ENCODE data around the gene KLF13.

Gene KLF13

GRCh38 chr15:31326156-31326874 is at the start of gene KLF13:
Gene KLF13, plus strand, starts transcription at chr15:31326835. Its CDS starts 378 bp downstream, at chr15:31327213.
- peak; percentile 100 for DNase-seq (ENCODE audit: low spot score)

- no peak for DNase-seq (ENCODE audit: low spot score)
Observed at GRCh38 chr15:31277335-31278060, 49.1 kb upstream of the KLF13 start.

GRCh38 chr15:31278061-31278445 is 48.6 kb upstream of the KLF13 start:
- no peak for DNase-seq (ENCODE audit: low spot score)

GRCh38 chr15:31278544-31279220 is 48.0 kb upstream of the KLF13 start:
- DNase-seq (ENCODE audit: low spot score), result no peak

- DNase-seq (ENCODE audit: low spot score), result no peak
Observed at GRCh38 chr15:31279221-31280045, 47.2 kb upstream of the KLF13 start.

- DNase-seq (ENCODE audit: low spot score), result no peak
Observed at GRCh38 chr15:31280046-31280830, 46.4 kb upstream of the KLF13 start.

- no peak for DNase-seq (ENCODE audit: low spot score)
Observed at GRCh38 chr15:31280831-31281216, 45.8 kb upstream of the KLF13 start.

- DNase-seq (ENCODE audit: low spot score), result no peak
Observed at GRCh38 chr15:31283043-31283442, 43.6 kb upstream of the KLF13 start.

GRCh38 chr15:31285772-31286261 is 40.8 kb upstream of the KLF13 start:
- no peak for DNase-seq (ENCODE audit: low spot score)

GRCh38 chr15:31291048-31291578 is 35.5 kb upstream of the KLF13 start:
- no peak for DNase-seq (ENCODE audit: low spot score)

GRCh38 chr15:31292391-31293015 is 34.1 kb upstream of the KLF13 start:
- no peak for DNase-seq (ENCODE audit: low spot score)

GRCh38 chr15:31293655-31294054 is 33.0 kb upstream of the KLF13 start:
- no peak for DNase-seq (ENCODE audit: low spot score)

GRCh38 chr15:31294067-31294466 is 32.6 kb upstream of the KLF13 start:
- no peak for DNase-seq (ENCODE audit: low spot score)

- no peak for DNase-seq (ENCODE audit: low spot score)
Observed at GRCh38 chr15:31295658-31296057, 31.0 kb upstream of the KLF13 start.

GRCh38 chr15:31296219-31296645 is 30.4 kb upstream of the KLF13 start:
- DNase-seq (ENCODE audit: low spot score), result no peak

- no peak for DNase-seq (ENCODE audit: low spot score)
Observed at GRCh38 chr15:31296646-31297574, 29.7 kb upstream of the KLF13 start.

- no peak for DNase-seq (ENCODE audit: low spot score)
Observed at GRCh38 chr15:31297575-31298456, 28.8 kb upstream of the KLF13 start.

- no peak for DNase-seq (ENCODE audit: low spot score)
Observed at GRCh38 chr15:31298707-31299172, 27.9 kb upstream of the KLF13 start.

Data from AG08396 (cell line).